ENCODE results near the gene LILRA1. TPM values are rescaled to one million over a fixed set of nuclear protein-coding genes. Genes with fewer than 3 reads are reported as not detected.

Gene LILRA1
- total and polyA plus RNA-seq, 9 of the 15 experiments (the other 6 are each of a cell fraction or from before 2014, with no cell fraction given) = not detected

DNA sequence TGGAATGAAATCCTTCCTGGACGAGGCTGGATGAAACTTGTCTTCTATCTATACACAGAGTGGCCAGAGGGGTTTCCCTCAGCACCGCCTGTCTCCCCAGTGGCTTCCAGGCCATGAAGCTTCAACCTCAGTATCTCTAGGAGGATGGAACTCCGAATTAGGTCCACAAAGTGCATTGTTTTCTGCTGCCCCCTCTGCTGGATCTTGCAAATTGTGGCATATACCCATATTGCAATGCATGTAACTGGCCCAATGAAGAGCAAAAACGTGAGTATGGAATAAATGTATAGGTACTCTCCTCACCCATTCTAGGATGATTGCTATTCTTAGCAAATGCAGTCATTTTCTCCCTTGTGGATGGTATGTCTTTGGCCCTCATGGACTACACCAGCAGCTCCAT lies 54.7 kb downstream of the LILRA1 start:
- Histone ChIP-seq H3K4me2 (ENCODE audit: insufficient read depth, low read length) (no peak overlapping the region), H3K9ac (ENCODE audit: insufficient read depth in 1 of 2, low read depth in 2 of 2, low read length in 2 of 2) (no peak overlapping the region), H3K9me3 (replicated peaks; ENCODE audit: control insufficient read depth, insufficient read depth, low read depth, low read length) (no peaks in the 10 kb centered on the region), H3K4me1 (replicated peaks in 1 of 2; ENCODE audit: control insufficient read depth in 2 of 2, insufficient read depth in 2 of 2, low read length in 2 of 2) (no peaks in the 10 kb centered on the region), H2AFZ (ENCODE audit: low read depth, low read length) (no peak overlapping the region), H3K79me2 (ENCODE audit: control insufficient read depth, insufficient read depth, low read length) (no peaks in the 10 kb centered on the region), H3K36me3 (ENCODE audit: control insufficient read depth, insufficient read depth, low read length) (no peaks in the 10 kb centered on the region), H3K27me3 (ENCODE audit: control insufficient read depth in 2 of 2, insufficient read depth in 2 of 2, low read length in 2 of 2) (peaks cover 3 to 20% of the 10 kb centered on the region in 2 experiments; a peak in 4 of 5 replicates), H3K9me1 (ENCODE audit: control insufficient read depth, insufficient read depth, low read length) (no peaks in the 10 kb centered on the region), H3K27ac (ENCODE audit: extremely low read depth, low read depth, low read length) (no peak overlapping the region), H4K20me1 (replicated peaks; ENCODE audit: control insufficient read depth, insufficient read depth, low read length) (no peaks in the 10 kb centered on the region), H3K4me3 (no peak overlapping the region)
- TF ChIP-seq, protein P1, sequence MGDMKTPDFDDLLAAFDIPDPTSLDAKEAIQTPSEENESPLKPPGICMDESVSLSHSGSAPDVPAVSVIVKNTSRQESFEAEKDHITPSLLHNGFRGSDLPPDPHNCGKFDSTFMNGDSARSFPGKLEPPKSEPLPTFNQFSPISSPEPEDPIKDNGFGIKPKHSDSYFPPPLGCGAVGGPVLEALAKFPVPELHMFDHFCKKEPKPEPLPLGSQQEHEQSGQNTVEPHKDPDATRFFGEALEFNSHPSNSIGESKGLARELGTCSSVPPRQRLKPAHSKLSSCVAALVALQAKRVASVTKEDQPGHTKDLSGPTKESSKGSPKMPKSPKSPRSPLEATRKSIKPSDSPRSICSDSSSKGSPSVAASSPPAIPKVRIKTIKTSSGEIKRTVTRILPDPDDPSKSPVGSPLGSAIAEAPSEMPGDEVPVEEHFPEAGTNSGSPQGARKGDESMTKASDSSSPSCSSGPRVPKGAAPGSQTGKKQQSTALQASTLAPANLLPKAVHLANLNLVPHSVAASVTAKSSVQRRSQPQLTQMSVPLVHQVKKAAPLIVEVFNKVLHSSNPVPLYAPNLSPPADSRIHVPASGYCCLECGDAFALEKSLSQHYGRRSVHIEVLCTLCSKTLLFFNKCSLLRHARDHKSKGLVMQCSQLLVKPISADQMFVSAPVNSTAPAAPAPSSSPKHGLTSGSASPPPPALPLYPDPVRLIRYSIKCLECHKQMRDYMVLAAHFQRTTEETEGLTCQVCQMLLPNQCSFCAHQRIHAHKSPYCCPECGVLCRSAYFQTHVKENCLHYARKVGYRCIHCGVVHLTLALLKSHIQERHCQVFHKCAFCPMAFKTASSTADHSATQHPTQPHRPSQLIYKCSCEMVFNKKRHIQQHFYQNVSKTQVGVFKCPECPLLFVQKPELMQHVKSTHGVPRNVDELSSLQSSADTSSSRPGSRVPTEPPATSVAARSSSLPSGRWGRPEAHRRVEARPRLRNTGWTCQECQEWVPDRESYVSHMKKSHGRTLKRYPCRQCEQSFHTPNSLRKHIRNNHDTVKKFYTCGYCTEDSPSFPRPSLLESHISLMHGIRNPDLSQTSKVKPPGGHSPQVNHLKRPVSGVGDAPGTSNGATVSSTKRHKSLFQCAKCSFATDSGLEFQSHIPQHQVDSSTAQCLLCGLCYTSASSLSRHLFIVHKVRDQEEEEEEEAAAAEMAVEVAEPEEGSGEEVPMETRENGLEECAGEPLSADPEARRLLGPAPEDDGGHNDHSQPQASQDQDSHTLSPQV (IDR thresholded peaks at IDR 0.05) = no peak
- TF ChIP-seq CTCF (IDR thresholded peaks at IDR 0.05 in 2 of 3, conservative IDR thresholded peaks at IDR 0.05 in 1 of 3; ENCODE audit: insufficient read depth in 2 of 3, low read depth in 1 of 3, low read length in 3 of 3) = 0 out of 6 replicates have a peak, but pooled peaks of 1 of the 3 experiments have one; percentile 2
- intact Hi-C loops (cut with micrococcal nuclease) = no loop called here
- in situ Hi-C loops (cut with MboI) = no loop called here
- ATAC-seq (no peak), FAIRE-seq (no peak), DNase-seq (ENCODE audit: extremely low read depth in 1 of 4, low spot score in 3 of 4) (no peak)
- 1% methylated on average over 4 of the region's 4 CpGs for WGBS (ENCODE audit: insufficient coverage, low coverage, missing lambda C conversion rate)
- no TSS peak for BruUV-seq (replicated peaks)
- CTCF ChIA-PET (ENCODE audit: low intra/inter-chr PET ratio) = no interaction called here
- POLR2A ChIA-PET = interaction anchor here (1.1 kb wide), 1 partner anchor 129 kb away, joined by 4 read pairs; no protein-coding TSS in a partner anchor

Measured in K562 (cell line).